Spleen (tissue), 7 donors: ENCODE data around the gene CBS.
"Not testable (repeated sequence)": the region's sequence is repeated elsewhere in the genome, so short reads cannot be mapped to it uniquely, and the experiment has no call there.

Source experiments
- CTCF ChIP-seq, 11 experiments: fragments of 200-600 bp in 7 of 11; fragments of 450-650 bp in 4 of 11; sonication (generic) in 4 of 11; IDR thresholded peaks in 8 of 11; conservative IDR thresholded peaks in 3 of 11; 1 replicate in 7 of 11; 2 replicates in 4 of 11; pipeline versions ENCODE4 v1.4.0 to v1.8.0; 2016 to 2021; ENCODE audit warnings: antibody characterized with exemption in 11 of 11, inconsistent platforms in 4 of 11, mild to moderate bottlenecking in 1 of 11
- POLR2A ChIP-seq, 3 donors: fragments of 450-650 bp; IDR thresholded peaks; one replicate each; pipeline ENCODE4 v1.5.1; 2017; ENCODE audit warnings: antibody characterized with exemption in 3 of 3, mild to moderate bottlenecking in 1 of 3
- POLR2AphosphoS5 ChIP-seq, 3 donors: sonication (generic); formaldehyde crosslinking; IDR thresholded peaks; one replicate each; pipeline ENCODE4 v1.5.1; 2017; ENCODE audit warnings: antibody characterized with exemption in 3 of 3
- donor health status: DM: no; HTN: no; CAD: no; lungs with moderate emphysema.
- donor health status: DM: no; HTN: no; CAD: no.
- donor health status: DM: no; HTN: no; CAD: no.

- TF ChIP-seq CTCF (IDR thresholded peaks at IDR 0.05 in 8 of 11, conservative IDR thresholded peaks at IDR 0.05 in 3 of 11); POLR2A (IDR thresholded peaks at IDR 0.05); POLR2AphosphoS5 (IDR thresholded peaks at IDR 0.05): not testable (repeated sequence)
These were observed 1.0 kb upstream of the CBS start for GRCh38 chr21:43076643-43077042.
